T-helper 17 cell (primary cell): ENCODE data around the gene ILDR2. TPM values are rescaled to one million over a fixed set of nuclear protein-coding genes. Genes with fewer than 3 reads are reported as not detected.

Experiments
- ATAC-seq: fragments of 150-1000 bp; cut with Tn5 transposase; 2 replicates; pipeline ENCODE4 v1.10.0; 2021; ENCODE audit warnings: mild to moderate bottlenecking, moderate library complexity
- DNase-seq, 3 donors: peaks; one replicate each; pipeline versions ENCODE4 v3.0.0 to v3.0.0-alpha.2; 2020 to 2021
- H3K9me3 ChIP-seq: one replicate; pipeline ENCODE4 v1.7.0; 2013; ENCODE audit warnings: low read length, mild to moderate bottlenecking; ENCODE audit not compliant: control insufficient read depth, poor library complexity, severe bottlenecking
- H3K27ac Mint-ChIP-seq: one replicate; pipeline ENCODE4 v1.8.0; 2022; ENCODE audit warnings: mild to moderate bottlenecking, moderate library complexity, mixed read lengths
- H3K27me3 Mint-ChIP-seq: one replicate; pipeline ENCODE4 v1.8.0; 2022; ENCODE audit warnings: mixed read lengths
- H3K36me3 Mint-ChIP-seq: one replicate; pipeline ENCODE4 v1.8.0; 2022; ENCODE audit warnings: low read depth, mixed read lengths
- H3K4me1 Mint-ChIP-seq: one replicate; pipeline ENCODE4 v1.8.0; 2022; ENCODE audit warnings: mild to moderate bottlenecking, mixed read lengths
- H3K4me3 Mint-ChIP-seq: one replicate; pipeline ENCODE4 v1.8.0; 2022; ENCODE audit warnings: mild to moderate bottlenecking, moderate library complexity, mixed read lengths
- total RNA-seq, 4 donors: library from RNA in 2 of 4; stranded (reverse) in 2 of 4; gene quantifications; one replicate each; pipeline ENCODE4 v1.2.3 and lab custom pipeline; 2022 to 2026

The ILDR2 gene, protein sequence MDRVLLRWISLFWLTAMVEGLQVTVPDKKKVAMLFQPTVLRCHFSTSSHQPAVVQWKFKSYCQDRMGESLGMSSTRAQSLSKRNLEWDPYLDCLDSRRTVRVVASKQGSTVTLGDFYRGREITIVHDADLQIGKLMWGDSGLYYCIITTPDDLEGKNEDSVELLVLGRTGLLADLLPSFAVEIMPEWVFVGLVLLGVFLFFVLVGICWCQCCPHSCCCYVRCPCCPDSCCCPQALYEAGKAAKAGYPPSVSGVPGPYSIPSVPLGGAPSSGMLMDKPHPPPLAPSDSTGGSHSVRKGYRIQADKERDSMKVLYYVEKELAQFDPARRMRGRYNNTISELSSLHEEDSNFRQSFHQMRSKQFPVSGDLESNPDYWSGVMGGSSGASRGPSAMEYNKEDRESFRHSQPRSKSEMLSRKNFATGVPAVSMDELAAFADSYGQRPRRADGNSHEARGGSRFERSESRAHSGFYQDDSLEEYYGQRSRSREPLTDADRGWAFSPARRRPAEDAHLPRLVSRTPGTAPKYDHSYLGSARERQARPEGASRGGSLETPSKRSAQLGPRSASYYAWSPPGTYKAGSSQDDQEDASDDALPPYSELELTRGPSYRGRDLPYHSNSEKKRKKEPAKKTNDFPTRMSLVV
- total RNA-seq (under 1 TPM; 0.20 to 0.34 TPM), total RNA-seq (lab: John Stamatoyannopoulos, UW) (0.15 to 0.46 reads per million in 2 donors)

DNA sequence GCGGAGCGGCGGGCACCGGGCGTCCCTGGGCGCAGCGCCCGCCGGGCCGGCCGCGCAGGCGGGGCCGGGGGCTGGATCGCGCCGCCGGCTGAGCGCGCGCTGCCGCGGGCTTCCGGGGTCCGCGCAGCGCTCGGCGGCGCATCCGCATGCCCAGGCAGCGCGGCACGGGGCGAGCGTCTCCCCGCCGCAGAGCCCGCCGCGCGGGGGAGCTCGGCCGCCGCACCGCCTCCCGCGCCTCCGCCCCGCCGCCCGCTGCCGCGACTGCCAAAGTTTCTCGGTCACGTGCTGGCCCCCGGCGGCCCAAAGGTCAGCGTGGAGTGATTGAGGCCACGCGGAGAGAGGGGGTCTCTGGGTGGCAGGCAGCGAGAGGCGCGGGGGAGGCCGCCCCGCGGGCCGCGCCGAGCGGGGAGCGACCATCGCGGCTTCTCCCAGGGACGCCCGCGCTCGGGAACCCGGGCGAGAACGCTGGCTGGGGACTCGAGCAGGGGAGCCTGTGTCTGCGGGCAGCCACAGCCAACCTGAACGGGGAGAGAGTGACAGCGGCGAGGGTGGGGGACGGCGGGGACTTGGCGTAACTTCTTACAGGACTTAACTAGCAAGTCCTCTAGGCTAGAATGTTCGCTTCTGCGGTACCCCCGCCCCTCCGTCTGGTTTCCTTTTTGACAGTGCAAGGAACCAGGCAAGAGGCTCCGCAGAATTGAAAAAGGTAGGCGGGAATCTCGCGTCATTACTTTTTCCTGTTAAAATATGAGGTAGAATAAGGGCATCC lies at the start of gene ILDR2:
Gene ILDR2 (minus strand): TSS at position 180 of the 769 bp plus-strand sequence. CDS start 272 bp downstream, outside the sequence.
- Mint-ChIP-seq H3K4me3 (peak within 1 kb of the TSS; percentile 96), H3K27ac (peak within 1 kb of the TSS; percentile 47)
- peak; percentile 88 for ATAC-seq

DNA sequence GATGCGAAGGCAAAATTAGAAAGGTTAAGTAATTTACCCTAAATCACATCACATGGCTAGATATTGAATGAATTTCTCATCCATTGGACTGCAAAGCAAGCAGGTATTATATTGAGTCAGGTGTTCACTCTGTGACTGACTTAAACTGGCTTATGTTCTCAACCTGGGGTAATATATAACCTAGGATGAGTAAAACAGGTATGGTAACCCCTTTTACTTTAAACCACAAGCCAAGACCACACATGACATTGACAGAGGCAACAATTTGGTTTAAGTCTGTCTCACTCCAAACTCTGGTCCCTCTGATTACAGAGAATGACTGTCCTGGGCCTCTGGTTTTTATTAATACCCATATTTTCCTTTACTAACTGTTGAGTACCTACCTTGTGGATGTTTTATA lies 47.0 kb upstream of the ILDR2 start:
- H3K36me3 Mint-ChIP-seq = peaks cover 4% of the 10 kb centered on the region
- no peak overlapping the region for H3K27ac Mint-ChIP-seq
- peaks cover 50% of the 10 kb centered on the region for H3K27me3 Mint-ChIP-seq

More for the DNA sequence above, at the start of gene ILDR2:
- peaks cover 51% of the 10 kb centered on the region for H3K27me3 Mint-ChIP-seq
- peak; percentile 10 to 32 (median 18) for DNase-seq
- H3K4me1 Mint-ChIP-seq = peaks cover 28% of the 10 kb centered on the region
- H3K36me3 Mint-ChIP-seq = peaks cover 3% of the 10 kb centered on the region
- H3K9me3 ChIP-seq = no peaks in the 10 kb centered on the region

DNA sequence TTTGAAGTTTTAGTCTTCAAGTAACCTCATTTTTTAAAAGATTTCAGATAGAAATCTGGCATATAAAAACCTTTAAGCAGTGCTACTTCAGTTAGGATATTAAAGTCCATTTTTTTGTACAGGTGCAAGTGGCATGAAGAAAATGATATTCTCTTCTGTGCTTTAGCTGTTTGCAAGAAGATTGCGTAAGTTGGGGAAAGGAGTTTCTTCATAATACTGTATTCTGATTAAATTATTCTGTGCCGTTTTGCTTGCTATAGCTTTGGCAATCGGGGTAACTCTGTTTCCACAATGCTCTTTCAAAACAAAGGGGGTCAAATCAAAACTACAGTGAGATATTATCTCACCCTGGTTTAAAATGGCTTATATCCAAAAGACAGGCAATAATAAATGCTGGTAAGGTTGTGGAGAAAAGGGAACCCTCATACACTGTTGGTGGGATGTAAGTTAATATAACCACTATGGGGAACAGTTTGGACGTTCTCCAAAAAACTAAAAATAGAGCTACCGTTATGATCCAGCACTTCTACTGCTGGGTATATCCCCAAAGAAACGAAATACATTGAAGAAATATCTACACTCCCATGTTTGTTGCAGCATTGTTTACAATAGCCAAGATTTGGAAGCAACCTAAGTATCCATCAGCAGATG lies 40.9 kb upstream of the ILDR2 start:
- no peak for DNase-seq
- Mint-ChIP-seq H3K27me3 (peaks cover 40% of the 10 kb centered on the region), H3K4me3 (no peak overlapping the region), H3K27ac (no peak overlapping the region), H3K36me3 (peaks cover 6% of the 10 kb centered on the region), H3K4me1 (no peaks in the 10 kb centered on the region)
- H3K9me3 ChIP-seq = peaks cover 2% of the 10 kb centered on the region
- ATAC-seq = no peak

More for the DNA sequence above, 47.0 kb upstream of the ILDR2 start:
- no peaks in the 10 kb centered on the region for H3K4me1 Mint-ChIP-seq
- no peak for DNase-seq
- no peak for ATAC-seq
- H3K9me3 ChIP-seq = no peaks in the 10 kb centered on the region
- no peak overlapping the region for H3K4me3 Mint-ChIP-seq

DNA sequence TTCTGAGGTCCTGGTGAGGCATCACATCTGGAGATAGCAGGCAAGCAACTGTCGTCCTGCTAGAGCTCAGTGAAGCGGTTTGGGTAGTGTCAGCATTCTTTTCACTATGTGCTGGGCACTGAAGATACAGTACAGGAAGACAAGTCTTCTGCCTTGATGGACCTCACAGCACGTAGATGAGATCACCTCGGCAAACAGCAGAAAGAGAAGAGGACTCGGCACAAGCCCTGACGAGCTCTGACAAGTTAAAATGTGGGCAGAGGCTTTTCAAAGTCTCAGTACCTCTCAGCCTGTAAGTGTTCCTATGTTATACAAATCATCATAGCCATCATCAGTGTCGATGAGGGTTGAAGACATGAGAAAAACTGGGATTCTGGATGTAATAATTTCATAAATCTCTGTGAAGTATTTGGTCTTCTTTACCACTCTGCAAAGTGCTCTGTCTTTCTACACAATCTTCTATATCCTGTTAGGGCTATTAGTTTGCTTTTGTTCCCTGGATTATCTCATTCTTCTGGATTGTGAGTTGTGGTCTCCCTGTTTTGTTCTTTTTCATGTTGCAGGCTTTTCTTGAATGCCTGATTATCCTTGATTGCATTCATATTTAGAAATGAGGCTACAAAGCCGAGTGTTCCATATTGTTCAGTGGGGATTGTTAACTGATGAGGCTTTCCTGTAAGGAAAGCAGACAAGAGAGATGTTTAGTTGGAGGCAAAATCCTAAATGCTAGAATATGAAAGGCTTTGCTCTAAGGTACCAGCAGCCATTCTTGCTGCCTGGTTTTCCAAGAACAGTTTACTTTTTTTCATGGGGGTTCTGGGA lies 38.0 kb upstream of the ILDR2 start:
- Mint-ChIP-seq H3K4me3 (no peak overlapping the region), H3K4me1 (no peaks in the 10 kb centered on the region), H3K36me3 (peaks cover 7% of the 10 kb centered on the region), H3K27me3 (peaks cover 59% of the 10 kb centered on the region), H3K27ac (no peak overlapping the region)
- H3K9me3 ChIP-seq = peaks cover 2% of the 10 kb centered on the region
- DNase-seq = no peak
- ATAC-seq = no peak

DNA sequence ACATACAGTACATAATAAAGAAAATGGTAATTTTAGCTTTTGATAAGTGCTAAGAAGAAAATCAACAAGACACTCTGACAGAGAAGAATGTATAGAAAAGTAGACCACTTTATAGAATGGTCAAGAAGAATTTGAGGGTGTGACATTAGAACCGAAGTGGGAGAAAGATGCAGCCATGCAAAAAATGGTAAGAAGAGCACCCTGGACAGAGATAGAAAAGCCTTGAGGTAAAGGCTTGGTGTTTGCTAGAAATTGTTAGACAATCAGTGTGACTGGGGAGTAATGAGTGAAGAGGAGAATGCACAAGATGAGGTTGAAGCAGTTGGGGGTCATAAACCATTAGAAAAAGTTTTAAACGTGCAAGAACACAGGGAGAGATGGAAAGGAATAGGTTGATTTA lies 37.2 kb upstream of the ILDR2 start:
- H3K9me3 ChIP-seq = peaks cover 2% of the 10 kb centered on the region
- Mint-ChIP-seq H3K4me1 (no peaks in the 10 kb centered on the region), H3K27me3 (peaks cover 60% of the 10 kb centered on the region), H3K27ac (no peak overlapping the region), H3K4me3 (no peak overlapping the region), H3K36me3 (peaks cover 7% of the 10 kb centered on the region)
- no peak for ATAC-seq
- DNase-seq = no peak

DNA sequence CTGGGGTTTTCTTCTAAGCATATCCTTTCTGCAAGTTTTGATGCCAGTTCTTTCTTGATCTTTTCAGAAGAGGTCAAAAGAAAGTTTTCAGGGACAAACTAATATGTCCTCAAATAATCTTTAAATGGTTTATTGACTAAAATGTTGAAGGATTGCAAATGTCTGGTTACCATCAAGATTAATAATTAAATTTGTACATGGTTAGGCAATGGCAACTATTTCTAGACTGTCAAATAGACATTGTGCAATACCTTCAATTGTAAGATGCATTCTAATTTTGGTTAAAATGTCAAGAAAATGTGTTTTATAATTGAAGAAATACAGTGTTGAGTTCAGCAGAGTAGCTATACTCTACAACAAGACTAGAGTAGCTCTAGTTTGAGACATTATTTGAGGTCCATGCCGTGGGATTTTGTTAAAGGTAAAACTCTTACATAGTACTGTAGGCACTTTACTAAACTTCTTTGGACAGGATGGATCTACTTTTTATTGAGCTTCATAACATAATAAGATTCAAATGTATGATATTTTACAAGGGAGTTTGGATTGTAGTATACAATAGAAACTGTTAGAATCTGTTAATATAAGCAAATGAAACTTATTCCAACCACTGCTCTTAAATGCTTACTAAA lies 36.3 kb upstream of the ILDR2 start:
- H3K4me1 Mint-ChIP-seq = no peaks in the 10 kb centered on the region
- H3K9me3 ChIP-seq = peaks cover 2% of the 10 kb centered on the region
- H3K36me3 Mint-ChIP-seq = peaks cover 7% of the 10 kb centered on the region
- H3K4me3 Mint-ChIP-seq = no peak overlapping the region
- peaks cover 64% of the 10 kb centered on the region for H3K27me3 Mint-ChIP-seq
- no peak for ATAC-seq
- H3K27ac Mint-ChIP-seq = no peak overlapping the region
- DNase-seq = no peak

DNA sequence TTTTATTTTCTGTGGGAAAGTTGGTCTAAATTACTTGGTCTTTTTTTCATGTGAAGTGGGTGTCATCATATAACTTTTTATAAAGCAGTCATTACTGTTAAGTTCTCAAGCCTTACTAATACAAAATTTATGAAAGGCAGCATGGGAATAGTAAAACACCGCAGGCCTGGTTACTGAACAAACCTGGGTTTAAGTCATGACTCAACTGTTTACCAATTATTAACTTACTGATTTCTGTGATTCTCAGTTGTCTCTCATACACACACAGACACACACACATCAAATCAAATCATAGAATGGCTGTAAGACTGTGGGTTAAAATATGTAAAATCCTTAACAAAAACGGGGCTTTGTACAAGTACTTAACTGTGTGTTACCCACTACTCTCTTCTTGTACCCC lies 28.4 kb upstream of the ILDR2 start:
- no peak overlapping the region for H3K27ac Mint-ChIP-seq
- H3K9me3 ChIP-seq = no peaks in the 10 kb centered on the region
- H3K4me1 Mint-ChIP-seq = no peaks in the 10 kb centered on the region
- no peaks in the 10 kb centered on the region for H3K36me3 Mint-ChIP-seq
- DNase-seq (no peak), ATAC-seq (no peak)
- peaks cover 29% of the 10 kb centered on the region for H3K27me3 Mint-ChIP-seq
- no peak overlapping the region for H3K4me3 Mint-ChIP-seq

DNA sequence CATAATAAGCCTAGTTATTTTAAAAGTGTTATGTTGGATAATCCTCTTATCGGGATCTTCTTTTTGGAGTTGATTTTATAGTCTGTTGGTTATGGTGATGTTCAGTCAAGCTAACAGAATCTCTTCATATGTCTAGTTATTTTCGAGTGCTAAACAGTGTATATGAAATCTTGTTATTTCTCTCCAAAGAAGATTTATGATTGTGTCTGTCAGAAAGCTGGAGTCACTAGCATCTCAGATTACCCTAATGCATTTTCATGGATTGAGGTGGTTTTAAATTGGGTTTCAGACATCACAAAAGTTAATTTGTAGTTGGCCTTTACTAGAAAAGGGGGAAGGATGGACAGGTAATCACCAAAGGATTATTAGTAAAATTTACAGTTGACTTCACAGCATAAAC lies 27.0 kb upstream of the ILDR2 start:
- no peak for DNase-seq
- peaks cover 34% of the 10 kb centered on the region for H3K27me3 Mint-ChIP-seq
- H3K4me1 Mint-ChIP-seq = no peaks in the 10 kb centered on the region
- H3K9me3 ChIP-seq = no peaks in the 10 kb centered on the region
- no peak overlapping the region for H3K27ac Mint-ChIP-seq
- no peak for ATAC-seq
- no peaks in the 10 kb centered on the region for H3K36me3 Mint-ChIP-seq
- H3K4me3 Mint-ChIP-seq = no peak overlapping the region

DNA sequence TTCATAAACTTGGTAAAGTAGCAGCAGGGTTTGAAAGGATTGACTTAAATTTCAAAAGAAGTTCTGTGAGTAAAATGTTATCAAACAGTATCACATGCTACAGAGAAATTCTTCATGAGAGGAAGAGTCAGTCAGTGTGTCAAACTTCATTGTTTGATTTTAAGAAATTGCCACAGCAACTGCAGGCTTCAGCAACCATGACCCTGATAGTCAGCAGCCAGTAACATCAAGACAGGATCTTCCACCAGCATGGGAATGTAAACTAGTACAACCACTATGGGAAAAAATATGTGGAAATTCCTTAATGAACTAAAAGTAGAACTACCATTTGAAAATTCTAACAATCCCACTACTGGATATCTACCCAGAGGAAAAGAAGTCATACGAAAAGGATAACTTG lies 25.2 kb upstream of the ILDR2 start:
- H3K9me3 ChIP-seq = no peaks in the 10 kb centered on the region
- DNase-seq = no peak
- H3K4me3 Mint-ChIP-seq = no peak overlapping the region
- H3K4me1 Mint-ChIP-seq = no peaks in the 10 kb centered on the region
- no peak for ATAC-seq
- peaks cover 46% of the 10 kb centered on the region for H3K27me3 Mint-ChIP-seq
- H3K27ac Mint-ChIP-seq = no peak overlapping the region
- H3K36me3 Mint-ChIP-seq = no peaks in the 10 kb centered on the region

DNA sequence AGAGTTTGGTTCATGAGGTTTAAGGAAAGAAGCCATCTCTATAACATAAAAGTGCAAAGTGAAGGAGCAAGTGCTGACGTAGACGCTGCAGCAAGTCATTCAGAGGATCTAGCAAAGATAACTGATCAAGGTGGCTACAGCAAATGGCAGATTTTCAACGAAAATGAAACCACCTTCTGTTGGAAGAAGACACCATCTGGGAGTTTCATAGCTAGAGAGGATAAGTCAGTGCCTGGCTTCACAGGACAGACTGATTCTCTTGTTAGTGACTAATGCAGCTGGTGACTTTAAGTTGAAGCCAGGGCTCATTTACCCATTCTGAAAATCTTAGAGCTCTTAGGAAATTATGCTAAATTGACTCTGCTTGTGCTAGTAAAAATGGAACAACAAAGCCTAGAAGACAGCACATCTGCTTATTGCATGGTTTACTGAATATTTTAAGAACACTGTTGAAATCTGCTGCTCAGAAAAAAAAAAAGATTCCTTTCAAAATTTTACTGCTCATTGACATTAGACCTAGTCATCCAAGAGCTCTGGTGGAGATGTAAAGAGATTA lies 24.2 kb upstream of the ILDR2 start:
- peaks cover 46% of the 10 kb centered on the region for H3K27me3 Mint-ChIP-seq
- no peak for ATAC-seq
- no peaks in the 10 kb centered on the region for H3K4me1 Mint-ChIP-seq

DNA sequence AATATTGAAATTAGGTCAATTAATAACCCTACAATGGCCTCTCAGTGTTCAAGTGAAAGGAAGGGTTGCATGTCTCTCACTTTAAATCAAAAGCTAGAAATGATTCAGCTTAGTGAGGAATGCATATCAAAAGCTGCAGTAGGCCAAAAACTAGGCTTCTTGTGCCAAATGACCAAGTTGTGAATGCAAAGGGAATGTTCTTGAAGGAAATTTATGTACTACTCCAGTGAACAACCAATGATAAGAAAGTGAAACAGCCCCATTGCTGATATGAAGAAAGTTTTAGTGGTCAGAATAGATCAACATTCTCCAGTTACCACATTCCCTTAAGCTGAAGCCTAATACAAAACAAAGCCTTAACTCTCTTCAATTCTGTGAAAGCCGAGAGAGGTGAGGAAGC lies 23.7 kb upstream of the ILDR2 start:
- peaks cover 46% of the 10 kb centered on the region for H3K27me3 Mint-ChIP-seq
- H3K4me3 Mint-ChIP-seq = no peak overlapping the region
- no peak for ATAC-seq
- no peaks in the 10 kb centered on the region for H3K36me3 Mint-ChIP-seq
- no peak for DNase-seq
- H3K9me3 ChIP-seq = no peaks in the 10 kb centered on the region
- H3K4me1 Mint-ChIP-seq = no peaks in the 10 kb centered on the region
- H3K27ac Mint-ChIP-seq = no peak overlapping the region

More for the DNA sequence above, 24.2 kb upstream of the ILDR2 start:
- H3K4me3 Mint-ChIP-seq = no peak overlapping the region
- H3K36me3 Mint-ChIP-seq = no peaks in the 10 kb centered on the region
- H3K27ac Mint-ChIP-seq = no peak overlapping the region
- DNase-seq = no peak
- no peaks in the 10 kb centered on the region for H3K9me3 ChIP-seq
